Keratinocyte (primary cell): ENCODE results near the gene FUT6. TPM values are rescaled to one million over a fixed set of nuclear protein-coding genes. Genes with fewer than 3 reads are reported as not detected.

Experiments
- DNase-seq: peaks from one replicate; pipeline ENCODE4 v3.0.0-alpha.2; 2011; ENCODE audit warnings: low read depth, missing footprints, low spot score
- FAIRE-seq: peaks from 2 replicates; lab custom pipeline; 2011; peaks lifted over from hg19 to GRCh38; lab: Jason Lieb, UNC
- H2AFZ ChIP-seq: 2 replicates; pipeline ENCODE4 v1.6.0; 2012; ENCODE audit warnings: low read length, control low read depth, inconsistent platforms; ENCODE audit not compliant: control insufficient read depth
- H3K27ac ChIP-seq: 2 replicates; pipeline ENCODE4 v1.5.1; 2011; ENCODE audit warnings: low read length; ENCODE audit not compliant: control insufficient read depth, insufficient read depth
- H3K27me3 ChIP-seq: 3 replicates; pipeline ENCODE4 v1.6.0; 2011; ENCODE audit warnings: low read length; ENCODE audit not compliant: control insufficient read depth, insufficient read depth; ENCODE audit errors: extremely low read depth
- H3K36me3 ChIP-seq, 2 experiments: 2 replicates in 1 of 2; 3 replicates in 1 of 2; pipeline ENCODE4 v1.5.1; 2011; ENCODE audit warnings: low read length in 2 of 2, mild to moderate bottlenecking in 1 of 2; ENCODE audit not compliant: control insufficient read depth in 2 of 2, insufficient read depth in 2 of 2; ENCODE audit errors: extremely low read depth in 1 of 2
- H3K4me1 ChIP-seq: 3 replicates; pipeline ENCODE4 v1.5.1; 2011; ENCODE audit warnings: low read length; ENCODE audit not compliant: control insufficient read depth, insufficient read depth; ENCODE audit errors: extremely low read depth
- H3K4me2 ChIP-seq: 3 replicates; pipeline ENCODE4 v1.6.0; 2011; ENCODE audit warnings: low read depth, low read length; ENCODE audit not compliant: control insufficient read depth, insufficient read depth; ENCODE audit errors: extremely low read depth
- H3K4me3 ChIP-seq, 3 experiments: fragments of 200-600 bp in 1 of 3; sonication (generic) in 1 of 3; 2 replicates in 2 of 3; 3 replicates in 1 of 3; pipeline ENCODE4 v1.5.1; 2011 to 2016; ENCODE audit warnings: low read length in 3 of 3, mild to moderate bottlenecking in 3 of 3, control low read depth in 2 of 3, inconsistent platforms in 1 of 3, low read depth in 1 of 3, mixed read lengths in 1 of 3, mixed run types in 1 of 3, moderate library complexity in 1 of 3; ENCODE audit not compliant: control insufficient read depth in 2 of 3, insufficient read depth in 2 of 3; ENCODE audit errors: extremely low read depth in 1 of 3
- H3K79me2 ChIP-seq: 2 replicates; pipeline ENCODE4 v1.6.0; 2012; ENCODE audit warnings: low read length; ENCODE audit not compliant: control insufficient read depth, insufficient read depth
- H3K9ac ChIP-seq: 3 replicates; pipeline ENCODE4 v1.6.0; 2011; ENCODE audit warnings: low read length; ENCODE audit not compliant: control insufficient read depth, insufficient read depth; ENCODE audit errors: extremely low read depth
- H3K9me1 ChIP-seq: 3 replicates; pipeline ENCODE4 v1.6.0; 2011; ENCODE audit warnings: low read length; ENCODE audit not compliant: control insufficient read depth, insufficient read depth; ENCODE audit errors: extremely low read depth
- H3K9me3 ChIP-seq: 2 replicates; pipeline ENCODE4 v1.5.1; 2012; ENCODE audit warnings: low read depth, low read length; ENCODE audit not compliant: control insufficient read depth
- H4K20me1 ChIP-seq: 3 replicates; pipeline ENCODE4 v1.6.0; 2011; ENCODE audit warnings: low read length; ENCODE audit not compliant: control insufficient read depth, insufficient read depth; ENCODE audit errors: extremely low read depth
- EZH2 ChIP-seq: IDR thresholded peaks from one replicate; pipeline ENCODE4 v1.6.1; 2012; ENCODE audit warnings: inconsistent platforms, mild to moderate bottlenecking, low read length, moderate library complexity
- dilution Hi-C: fragments of 300-500 bp; cut with MboI; formaldehyde crosslinking; loops from one replicate; pipeline ENCODE4 v1.7.0; 2020; ENCODE audit warnings: low sequenced_read_pairs; ENCODE audit not compliant: extremely low pct_ligation_motif_present
- polyA plus RNA-seq, 5 experiments: library from polyadenylated mRNA; depleted of rRNA in 3 of 5; stranded (reverse) in 3 of 5; stranded (forward) in 1 of 5; unstranded in 1 of 5; fragments of >200 nt; gene quantifications; 1 replicate in 1 of 5; 2 replicates in 3 of 5; 3 replicates in 1 of 5; pipeline versions ENCODE4 v1.2.1 to v1.2.3, GENCODE V29; 2011 to 2012; ENCODE audit warnings: missing spikeins in 2 of 5, low read depth in 1 of 5, low replicate concordance in 1 of 5
- TF ChIP-seq, protein P1 (sequence below), 3 experiments: IDR thresholded peaks in 1 of 3; conservative IDR thresholded peaks in 1 of 3; optimal IDR thresholded peaks in 1 of 3; 2 replicates in 2 of 3; 3 replicates in 1 of 3; pipeline versions ENCODE3 to v1.5.1; 2011; ENCODE audit warnings: low read length in 3 of 3, mild to moderate bottlenecking in 3 of 3, moderate library complexity in 2 of 3, control low read depth in 1 of 3, inconsistent platforms in 1 of 3; ENCODE audit not compliant: insufficient read depth in 2 of 3; ENCODE audit errors: extremely low read depth in 1 of 3

The FUT6 gene
- polyA plus RNA-seq, 1 donor (not counting 4 experiments of a cell fraction or from before 2014, with no cell fraction given) = not detected

DNA sequence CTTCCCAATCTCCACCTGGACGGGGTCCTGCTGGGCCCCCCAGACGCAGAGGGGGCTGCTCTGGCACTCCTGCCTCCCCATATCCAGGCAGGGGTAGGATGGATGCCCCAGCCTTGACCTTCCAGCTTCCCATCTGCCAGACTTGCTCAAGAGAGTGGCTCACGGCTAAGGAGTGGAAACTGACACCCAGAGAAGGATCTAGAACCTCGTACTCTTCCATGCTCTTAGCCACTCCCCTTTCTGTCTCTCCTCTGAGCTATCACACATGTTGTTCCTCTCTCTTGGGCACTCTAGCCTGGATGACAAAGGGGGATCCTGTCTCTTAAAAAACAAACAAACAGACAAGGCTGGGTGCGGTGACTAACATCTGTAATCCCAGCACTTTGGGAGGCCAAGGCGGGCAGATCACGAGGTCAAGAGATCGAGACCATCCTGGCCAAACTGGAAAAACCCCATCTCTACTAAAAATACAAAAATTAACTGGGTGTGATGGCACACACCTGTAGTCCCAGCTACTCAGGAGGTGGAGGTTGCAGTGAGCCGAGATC lies 43.0 kb upstream of the FUT6 start:
- Histone ChIP-seq H3K36me3 (no peaks in the 10 kb centered on the region), H4K20me1 (no peaks in the 10 kb centered on the region), H2AFZ (no peak overlapping the region), H3K9ac (no peak overlapping the region), H3K4me3 (no peak overlapping the region), H3K27me3 (peaks cover 9% of the 10 kb centered on the region), H3K9me3 (no peaks in the 10 kb centered on the region), H3K4me2 (no peak overlapping the region), H3K9me1 (no peaks in the 10 kb centered on the region), H3K79me2 (no peaks in the 10 kb centered on the region), H3K27ac (no peak overlapping the region), H3K4me1 (peaks cover 7% of the 10 kb centered on the region)
- no peak for FAIRE-seq
- dilution Hi-C loops = no loop called here
- no peak for DNase-seq
- no peak for TF ChIP-seq EZH2
- TF ChIP-seq, protein P1, sequence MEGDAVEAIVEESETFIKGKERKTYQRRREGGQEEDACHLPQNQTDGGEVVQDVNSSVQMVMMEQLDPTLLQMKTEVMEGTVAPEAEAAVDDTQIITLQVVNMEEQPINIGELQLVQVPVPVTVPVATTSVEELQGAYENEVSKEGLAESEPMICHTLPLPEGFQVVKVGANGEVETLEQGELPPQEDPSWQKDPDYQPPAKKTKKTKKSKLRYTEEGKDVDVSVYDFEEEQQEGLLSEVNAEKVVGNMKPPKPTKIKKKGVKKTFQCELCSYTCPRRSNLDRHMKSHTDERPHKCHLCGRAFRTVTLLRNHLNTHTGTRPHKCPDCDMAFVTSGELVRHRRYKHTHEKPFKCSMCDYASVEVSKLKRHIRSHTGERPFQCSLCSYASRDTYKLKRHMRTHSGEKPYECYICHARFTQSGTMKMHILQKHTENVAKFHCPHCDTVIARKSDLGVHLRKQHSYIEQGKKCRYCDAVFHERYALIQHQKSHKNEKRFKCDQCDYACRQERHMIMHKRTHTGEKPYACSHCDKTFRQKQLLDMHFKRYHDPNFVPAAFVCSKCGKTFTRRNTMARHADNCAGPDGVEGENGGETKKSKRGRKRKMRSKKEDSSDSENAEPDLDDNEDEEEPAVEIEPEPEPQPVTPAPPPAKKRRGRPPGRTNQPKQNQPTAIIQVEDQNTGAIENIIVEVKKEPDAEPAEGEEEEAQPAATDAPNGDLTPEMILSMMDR (optimal IDR thresholded peaks at IDR 0.05 in 1 of 3, IDR thresholded peaks at IDR 0.05 in 1 of 3, conservative IDR thresholded peaks at IDR 0.05 in 1 of 3; ENCODE audit: extremely low read depth in 1 of 3, insufficient read depth in 2 of 3, low read length in 3 of 3) = no peak

DNA sequence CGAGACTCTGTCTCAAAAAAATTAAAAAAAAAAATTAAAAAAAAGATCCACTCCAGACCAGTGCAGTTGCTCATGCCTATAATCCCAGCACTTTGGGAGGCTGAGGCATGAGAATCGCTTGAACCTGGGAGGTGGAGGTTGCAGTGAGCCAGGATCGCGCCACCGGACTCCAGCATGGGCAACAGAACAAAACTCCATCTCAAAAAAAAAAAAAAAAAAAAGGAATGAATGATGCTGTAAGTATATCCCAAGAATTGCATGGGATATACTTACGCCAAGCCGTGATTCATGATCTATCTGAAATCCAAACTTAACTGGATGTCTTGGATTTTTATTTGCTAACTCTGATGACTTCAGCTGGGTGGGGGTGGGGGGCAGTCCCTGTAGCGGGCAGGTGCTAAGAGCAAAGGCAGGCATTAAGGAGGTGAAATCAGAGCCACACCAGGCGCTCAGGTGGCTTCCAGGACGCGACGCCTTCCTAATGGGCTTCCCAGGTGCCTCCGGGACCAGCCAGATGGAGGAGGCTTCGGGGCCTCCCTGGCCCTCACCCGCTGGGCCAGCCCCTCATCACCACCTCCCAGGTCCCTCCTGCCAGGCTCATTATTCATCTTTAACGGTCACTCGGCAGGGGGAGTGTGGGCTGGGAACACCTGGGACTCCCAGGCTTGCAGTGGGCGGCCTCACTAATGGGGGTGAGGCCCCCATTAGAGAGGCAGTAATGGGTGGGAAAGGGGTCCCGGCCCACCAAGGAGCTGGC lies 42.2 kb upstream of the FUT6 start:
- Histone ChIP-seq H3K27me3 (peaks cover 9% of the 10 kb centered on the region), H3K9me1 (no peaks in the 10 kb centered on the region), H3K27ac (no peak overlapping the region), H3K9ac (no peak overlapping the region), H3K9me3 (no peaks in the 10 kb centered on the region), H3K4me2 (no peak overlapping the region), H3K36me3 (no peaks in the 10 kb centered on the region), H2AFZ (no peak overlapping the region), H3K79me2 (no peaks in the 10 kb centered on the region), H3K4me1 (peaks cover 7% of the 10 kb centered on the region), H4K20me1 (no peaks in the 10 kb centered on the region), H3K4me3 (no peak overlapping the region)
- no peak for FAIRE-seq
- dilution Hi-C loops = no loop called here
- TF ChIP-seq EZH2 = no peak
- TF ChIP-seq, protein P1 (optimal IDR thresholded peaks at IDR 0.05 in 1 of 3, IDR thresholded peaks at IDR 0.05 in 1 of 3, conservative IDR thresholded peaks at IDR 0.05 in 1 of 3; ENCODE audit: extremely low read depth in 1 of 3, insufficient read depth in 2 of 3, low read length in 3 of 3) = no peak
- no peak for DNase-seq
